Measurements from ENCODE around the gene EXD2.
"Not testable (repeated sequence)": the region's sequence is repeated elsewhere in the genome, so short reads cannot be mapped to it uniquely, and the experiment has no call there.

Gene EXD2

GRCh38 chr14:69204753-69205152 lies 13.5 kb downstream of the EXD2 start:
- no peak for DNase-seq

- no peak for DNase-seq
Observed at GRCh38 chr14:69207435-69208041, 16.2 kb downstream of the EXD2 start.

- DNase-seq = no peak
Observed at GRCh38 chr14:69208666-69209065, 17.4 kb downstream of the EXD2 start.

- DNase-seq = no peak
Observed at GRCh38 chr14:69214393-69214792, 23.1 kb downstream of the EXD2 start.

- not testable (repeated sequence) for DNase-seq
Observed at GRCh38 chr14:69217663-69218062, 26.4 kb downstream of the EXD2 start.

GRCh38 chr14:69224946-69225345 lies 33.6 kb downstream of the EXD2 start:
- no peak for DNase-seq

- DNase-seq = no peak
Observed at GRCh38 chr14:69226178-69226577, 34.9 kb downstream of the EXD2 start.

- DNase-seq = no peak
Observed at GRCh38 chr14:69226736-69227135, 35.4 kb downstream of the EXD2 start.

GRCh38 chr14:69231486-69231885 lies 40.2 kb downstream of the EXD2 start:
- no peak for DNase-seq

- no peak for DNase-seq
Observed at GRCh38 chr14:69232388-69232787, 41.1 kb downstream of the EXD2 start.

GRCh38 chr14:69234106-69234505 lies 42.8 kb downstream of the EXD2 start:
- DNase-seq = no peak

GRCh38 chr14:69235708-69236107 lies 44.4 kb downstream of the EXD2 start:
- DNase-seq = no peak

- no peak for DNase-seq
Observed at GRCh38 chr14:69237142-69237541, 45.8 kb downstream of the EXD2 start.

- no peak for DNase-seq
Observed at GRCh38 chr14:69237584-69237983, 46.3 kb downstream of the EXD2 start.

- no peak for DNase-seq
Observed at GRCh38 chr14:69238883-69239282, 47.6 kb downstream of the EXD2 start.

GRCh38 chr14:69240527-69241173 lies 49.4 kb downstream of the EXD2 start:
- no peak for DNase-seq

- DNase-seq = no peak
Observed at GRCh38 chr14:69241577-69241976, 50.3 kb downstream of the EXD2 start.

- DNase-seq = peak; percentile 39 to 72
Observed at GRCh38 chr14:69242311-69243224, 51.3 kb downstream of the EXD2 start.

GRCh38 chr14:69244946-69245345 lies 53.6 kb downstream of the EXD2 start:
- DNase-seq = no peak

GRCh38 chr14:69246331-69246730 lies 55.0 kb downstream of the EXD2 start:
- no peak for DNase-seq

GRCh38 chr14:69247676-69248440 lies 56.6 kb downstream of the EXD2 start:
- DNase-seq = peak in 1 of 2 experiments; percentile 45

- DNase-seq = no peak
Observed at GRCh38 chr14:69249603-69250002, 58.3 kb downstream of the EXD2 start.

GRCh38 chr14:69252851-69253250 lies 61.6 kb downstream of the EXD2 start:
- DNase-seq = no peak
